Skeletal muscle satellite cell (primary cell): ENCODE results near the gene TBX3.

Experiments used
- H3K27me3 ChIP-seq: 2 replicates; pipeline ENCODE4 v1.7.0; 2013; ENCODE audit warnings: low read length; ENCODE audit not compliant: control insufficient read depth, insufficient read depth
- H3K36me3 ChIP-seq: 2 replicates; pipeline ENCODE4 v1.7.0; 2013; ENCODE audit warnings: mild to moderate bottlenecking, control low read depth, low read length; ENCODE audit not compliant: insufficient read depth
- H3K4me1 ChIP-seq: 2 replicates; pipeline ENCODE4 v1.7.0; 2013; ENCODE audit warnings: low read length; ENCODE audit not compliant: control insufficient read depth, insufficient read depth
- H3K4me2 ChIP-seq: 2 replicates; pipeline ENCODE4 v1.7.0; 2013; ENCODE audit warnings: mild to moderate bottlenecking, low read length
- H3K4me3 ChIP-seq: 2 replicates; pipeline ENCODE4 v1.7.0; 2013; ENCODE audit warnings: low read length
- H3K9ac ChIP-seq: 2 replicates; pipeline ENCODE4 v1.7.0; 2013; ENCODE audit warnings: mild to moderate bottlenecking, low read depth, low read length, moderate library complexity
- H3K9me3 ChIP-seq: replicated peaks from 2 replicates; pipeline ENCODE4 v1.7.0; 2013; ENCODE audit warnings: mild to moderate bottlenecking, control low read depth, low read length

Gene TBX3

DNA sequence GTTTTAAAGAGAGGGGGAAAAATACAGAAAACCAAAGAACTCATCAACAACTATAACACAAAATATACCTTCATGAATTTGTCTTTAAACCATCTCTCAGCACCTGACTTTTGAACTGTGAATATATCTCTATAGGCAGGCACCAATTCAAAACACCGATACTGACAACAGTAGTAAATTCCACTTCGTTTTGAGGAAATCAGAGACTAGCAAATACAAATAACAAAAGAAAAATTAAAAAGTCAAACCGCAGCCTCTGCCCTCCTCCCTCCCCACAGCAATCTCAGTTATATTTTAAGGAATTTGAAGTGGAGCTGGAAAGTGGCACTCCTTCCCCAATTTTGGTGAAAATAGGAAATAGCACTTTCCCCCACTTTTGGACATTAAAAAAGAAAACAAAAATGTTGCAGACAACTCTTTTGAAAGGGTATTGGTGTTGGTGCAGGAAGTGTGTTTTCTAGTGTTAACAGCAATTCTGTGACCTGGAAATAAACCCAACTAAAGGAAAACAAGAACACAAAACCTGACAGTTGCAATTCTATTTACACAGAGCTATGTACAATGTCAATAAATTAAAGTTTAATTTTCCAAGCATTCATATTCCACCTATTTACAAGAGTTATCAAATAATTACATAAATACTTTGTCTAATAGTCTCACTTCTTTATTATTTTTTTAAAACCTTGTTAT is 13.5 kb downstream of the TBX3 start:
- Histone ChIP-seq H3K4me1 (peaks cover 58% of the 10 kb centered on the region), H3K36me3 (peaks cover 49% of the 10 kb centered on the region), H3K4me3 (no peak overlapping the region), H3K27me3 (no peaks in the 10 kb centered on the region), H3K4me2 (no peak overlapping the region), H3K9me3 (no peaks in the 10 kb centered on the region), H3K9ac (no peak overlapping the region)

DNA sequence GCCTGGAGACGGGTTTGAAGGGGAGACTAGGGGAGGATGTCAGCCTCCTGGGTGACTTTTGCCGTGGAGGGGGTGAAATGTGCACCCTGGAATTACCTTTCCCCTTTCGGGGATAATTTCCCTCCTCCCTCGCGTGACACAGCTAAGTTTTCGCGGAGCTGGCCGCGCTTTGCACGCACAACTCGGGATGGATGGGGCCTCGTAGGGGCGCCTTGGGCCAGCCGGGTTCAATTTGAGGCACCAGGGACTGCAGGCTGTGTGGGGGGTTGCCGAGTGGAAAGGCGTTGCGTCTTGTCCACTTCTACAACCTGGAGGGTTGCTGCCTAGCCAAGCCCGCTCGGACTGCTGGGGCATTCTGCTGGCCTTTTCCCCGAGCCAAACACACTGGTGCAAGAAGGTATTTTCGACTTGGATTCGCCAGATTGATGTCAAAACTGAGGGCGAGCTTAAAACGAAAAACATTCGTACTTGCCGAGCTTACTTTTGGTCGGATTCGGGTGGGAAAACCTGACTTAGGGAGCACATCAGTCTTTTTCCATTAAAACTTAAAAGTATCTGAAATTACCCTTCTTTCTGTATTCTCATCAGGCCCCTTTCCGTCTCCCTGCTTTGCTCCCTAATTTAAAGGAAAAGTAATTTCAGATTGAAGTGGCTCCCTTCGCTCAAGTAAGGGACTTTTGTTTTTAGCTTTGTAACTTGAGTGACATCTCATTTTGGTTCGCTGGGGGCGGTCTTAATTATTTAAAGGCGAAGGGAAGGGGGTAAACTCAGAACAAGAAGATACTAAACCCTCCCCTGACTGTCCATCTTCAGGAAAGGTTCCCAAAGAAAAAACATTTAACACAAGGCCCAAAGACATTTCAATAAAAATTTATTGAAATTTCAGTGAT is 14.3 kb downstream of the TBX3 start:
- Histone ChIP-seq H3K4me3 (no peak overlapping the region), H3K27me3 (no peaks in the 10 kb centered on the region), H3K4me1 (peaks cover 61% of the 10 kb centered on the region), H3K9me3 (no peaks in the 10 kb centered on the region), H3K36me3 (peaks cover 41% of the 10 kb centered on the region), H3K9ac (no peak overlapping the region), H3K4me2 (peak overlapping the region; percentile 38)

DNA sequence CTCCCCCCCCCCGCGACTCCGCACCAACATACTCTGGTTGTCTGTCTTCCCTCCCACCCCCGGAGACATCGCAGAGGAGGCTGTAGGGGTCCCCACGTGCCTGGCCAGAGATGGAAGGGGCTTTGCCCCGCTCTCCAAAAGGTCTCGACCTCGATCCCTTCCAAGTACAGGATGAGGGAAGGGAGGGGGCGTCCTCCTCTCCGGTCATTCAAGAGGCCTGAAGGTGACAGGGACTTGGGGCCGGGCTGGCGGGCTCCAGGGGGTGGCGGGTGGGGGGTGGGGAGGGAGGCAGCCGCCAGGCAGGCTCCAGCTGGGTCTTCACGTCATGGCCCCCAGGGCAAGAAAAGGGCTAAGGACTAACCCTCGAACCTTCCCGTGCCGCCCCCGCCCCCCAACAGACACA is 15.1 kb downstream of the TBX3 start:
- H3K36me3 ChIP-seq = peaks cover 35% of the 10 kb centered on the region
- H3K4me2 ChIP-seq = peak overlapping the region; percentile 99
- H3K4me3 ChIP-seq = peak overlapping the region; percentile 71
- no peaks in the 10 kb centered on the region for H3K27me3 ChIP-seq
- no peak overlapping the region for H3K9ac ChIP-seq
- no peaks in the 10 kb centered on the region for H3K9me3 ChIP-seq
- peaks cover 55% of the 10 kb centered on the region for H3K4me1 ChIP-seq

DNA sequence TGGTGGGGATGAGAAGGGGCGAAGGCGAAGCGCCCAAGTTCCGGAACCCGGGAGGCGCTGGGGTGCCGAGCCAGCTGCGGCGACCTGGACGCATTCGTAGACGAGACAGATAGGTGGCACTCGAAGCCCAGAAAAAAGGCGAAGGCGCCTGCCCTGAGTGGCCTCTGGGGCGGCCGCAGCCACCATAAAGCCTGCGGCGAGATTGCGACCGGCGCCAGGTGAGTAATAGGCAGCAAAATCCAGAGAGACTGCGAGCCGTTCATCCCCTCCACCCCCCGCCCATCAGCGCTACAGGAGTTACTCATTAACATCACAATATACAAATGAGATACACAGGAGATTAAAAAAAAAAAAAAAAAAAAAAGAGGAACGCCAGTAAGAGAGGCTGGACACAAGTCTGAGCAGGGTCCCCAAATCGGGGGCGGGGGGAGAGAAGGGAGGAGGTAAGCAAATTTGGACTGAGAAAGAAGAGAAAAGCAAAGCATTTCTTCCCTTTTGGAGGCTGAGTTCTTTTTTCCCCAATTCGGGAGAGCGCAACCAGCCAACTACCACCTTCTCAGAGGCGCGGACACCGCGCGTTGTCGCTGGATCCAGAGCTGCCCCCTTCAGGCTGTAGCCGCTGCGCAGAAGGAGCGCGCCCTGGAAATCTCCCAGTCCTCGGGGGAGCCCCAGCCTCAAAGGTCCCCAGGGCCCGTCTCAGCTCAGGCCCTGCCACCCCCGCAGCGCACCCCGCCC is 15.7 kb downstream of the TBX3 start:
- Histone ChIP-seq H3K27me3 (no peaks in the 10 kb centered on the region), H3K4me3 (peak overlapping the region; percentile 71), H3K4me2 (peak overlapping the region; percentile 99), H3K9ac (peak overlapping the region; percentile 84), H3K9me3 (no peaks in the 10 kb centered on the region), H3K36me3 (peaks cover 29% of the 10 kb centered on the region), H3K4me1 (peaks cover 49% of the 10 kb centered on the region)

DNA sequence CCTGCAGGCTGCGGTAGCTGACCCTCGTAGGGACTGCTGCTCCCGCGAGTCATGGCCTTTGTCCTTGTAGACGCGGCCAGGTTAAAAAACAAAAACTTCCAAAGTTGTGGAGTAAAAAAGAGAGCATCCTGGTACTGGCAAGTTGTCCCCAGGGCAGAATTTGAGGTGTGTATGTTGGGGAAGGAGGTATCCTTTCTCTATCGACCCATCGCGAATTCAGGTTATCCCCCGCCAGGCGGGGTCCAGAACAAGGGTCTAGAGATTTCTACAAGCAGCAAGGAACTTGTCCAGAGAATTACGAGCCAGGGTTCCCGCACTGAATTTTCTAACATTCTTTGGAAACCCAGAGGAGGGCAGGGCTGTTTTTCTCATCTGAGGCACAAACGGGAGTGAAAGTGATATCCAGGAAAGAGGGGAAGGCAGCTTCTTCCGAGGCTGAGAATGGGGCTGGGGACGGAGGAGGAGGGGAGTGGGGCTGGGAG is 16.3 kb downstream of the TBX3 start:
- H3K27me3 ChIP-seq = no peaks in the 10 kb centered on the region

DNA sequence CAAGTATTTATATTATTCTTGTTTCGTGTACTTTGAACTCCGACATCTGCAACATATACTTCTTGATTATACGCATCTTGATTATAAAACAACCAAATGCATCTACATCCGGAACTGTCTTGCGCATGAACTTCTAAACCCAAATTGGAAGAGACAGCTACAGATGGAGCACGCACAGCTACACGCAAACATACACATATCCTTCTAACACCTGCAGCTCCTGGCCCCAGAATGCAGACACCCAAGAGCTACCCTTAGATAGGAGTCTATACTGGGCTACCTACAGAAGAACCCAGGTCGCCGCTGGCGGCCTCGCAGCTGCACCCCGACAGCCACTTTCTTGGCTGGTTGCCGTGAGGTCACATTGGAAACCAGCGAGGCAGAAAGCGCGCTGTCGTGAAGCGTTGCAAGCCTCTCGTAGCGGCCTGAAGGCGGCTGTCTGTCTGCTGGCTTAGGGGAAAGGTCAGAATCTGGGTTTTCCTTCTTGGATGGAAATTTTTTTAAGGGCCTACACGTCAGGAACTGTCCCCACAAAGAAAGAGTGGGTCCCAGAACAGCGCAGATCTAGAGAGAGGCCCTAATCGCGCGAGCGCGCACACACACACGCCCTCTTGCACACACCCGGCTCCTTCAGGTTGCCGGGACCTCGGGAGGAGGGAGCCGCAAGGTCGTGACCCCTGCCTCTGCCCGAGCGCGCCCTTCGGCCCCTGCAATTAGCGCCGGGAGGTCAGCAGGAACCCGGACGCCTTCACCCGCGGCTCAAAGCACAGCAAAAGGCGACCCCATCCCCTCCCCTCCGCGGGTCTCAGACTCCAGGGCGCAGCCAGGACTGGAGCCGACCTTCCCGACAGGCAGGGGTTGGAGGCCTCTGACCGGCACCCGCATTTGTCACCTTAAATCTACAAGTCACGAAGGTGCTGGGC is 17.0 kb downstream of the TBX3 start:
- H3K9ac ChIP-seq = peak overlapping the region; percentile 84
- H3K9me3 ChIP-seq = no peaks in the 10 kb centered on the region
- no peaks in the 10 kb centered on the region for H3K27me3 ChIP-seq

More for the DNA sequence above, 16.3 kb downstream of the TBX3 start:
- peak overlapping the region; percentile 84 for H3K9ac ChIP-seq
- peak overlapping the region; percentile 71 for H3K4me3 ChIP-seq
- no peaks in the 10 kb centered on the region for H3K9me3 ChIP-seq
- H3K4me2 ChIP-seq = peak overlapping the region; percentile 99
- peaks cover 48% of the 10 kb centered on the region for H3K4me1 ChIP-seq
- H3K36me3 ChIP-seq = peaks cover 23% of the 10 kb centered on the region

DNA sequence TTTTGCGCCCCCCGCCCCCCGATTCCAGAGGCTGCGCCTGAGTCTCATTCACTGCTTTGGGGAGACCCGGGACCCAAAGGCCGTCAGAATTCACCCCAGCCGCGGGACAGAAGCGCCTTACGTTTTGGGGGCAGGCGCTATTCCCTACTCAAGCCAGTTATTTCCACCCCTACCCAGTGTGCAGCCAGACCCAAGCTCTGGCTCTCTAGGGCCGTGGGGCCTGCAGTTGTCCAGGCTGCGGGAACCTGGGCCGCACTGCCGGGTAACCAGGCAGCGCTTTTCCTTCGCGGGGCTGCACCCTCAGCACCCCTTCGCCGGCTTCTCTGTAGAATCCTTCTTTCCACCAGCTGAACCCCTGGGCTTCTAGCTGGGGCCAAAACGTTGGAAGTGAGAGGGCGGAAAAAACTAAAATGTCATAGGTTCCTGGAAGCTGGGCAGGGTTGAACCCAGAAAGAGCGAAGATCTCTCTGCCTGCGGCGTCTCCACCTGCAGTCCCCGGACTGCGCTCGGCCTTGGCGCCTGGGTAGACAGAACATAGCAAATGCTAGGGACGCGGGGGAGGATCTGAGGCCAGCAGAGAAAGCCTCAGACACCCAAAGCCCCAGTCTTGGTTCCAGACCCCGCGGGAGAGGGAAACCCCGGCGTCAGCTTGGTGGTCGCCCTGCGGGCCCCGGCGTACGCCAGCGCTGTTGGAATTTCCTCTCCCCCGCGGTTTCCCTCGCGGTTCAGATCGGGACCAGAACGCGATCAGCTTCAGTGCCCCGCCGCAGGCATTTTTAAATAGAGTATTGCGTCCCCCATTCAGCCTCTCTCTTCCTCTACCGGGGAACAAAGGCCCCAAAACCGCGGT is 18.3 kb downstream of the TBX3 start:
- no peaks in the 10 kb centered on the region for H3K27me3 ChIP-seq
- peak overlapping the region; percentile 20 for H3K9ac ChIP-seq
- no peak overlapping the region for H3K4me3 ChIP-seq

More for the DNA sequence above, 17.0 kb downstream of the TBX3 start:
- H3K4me2 ChIP-seq = peak overlapping the region; percentile 99
- peaks cover 17% of the 10 kb centered on the region for H3K36me3 ChIP-seq
- H3K4me1 ChIP-seq = peaks cover 46% of the 10 kb centered on the region
- H3K4me3 ChIP-seq = no peak overlapping the region

DNA sequence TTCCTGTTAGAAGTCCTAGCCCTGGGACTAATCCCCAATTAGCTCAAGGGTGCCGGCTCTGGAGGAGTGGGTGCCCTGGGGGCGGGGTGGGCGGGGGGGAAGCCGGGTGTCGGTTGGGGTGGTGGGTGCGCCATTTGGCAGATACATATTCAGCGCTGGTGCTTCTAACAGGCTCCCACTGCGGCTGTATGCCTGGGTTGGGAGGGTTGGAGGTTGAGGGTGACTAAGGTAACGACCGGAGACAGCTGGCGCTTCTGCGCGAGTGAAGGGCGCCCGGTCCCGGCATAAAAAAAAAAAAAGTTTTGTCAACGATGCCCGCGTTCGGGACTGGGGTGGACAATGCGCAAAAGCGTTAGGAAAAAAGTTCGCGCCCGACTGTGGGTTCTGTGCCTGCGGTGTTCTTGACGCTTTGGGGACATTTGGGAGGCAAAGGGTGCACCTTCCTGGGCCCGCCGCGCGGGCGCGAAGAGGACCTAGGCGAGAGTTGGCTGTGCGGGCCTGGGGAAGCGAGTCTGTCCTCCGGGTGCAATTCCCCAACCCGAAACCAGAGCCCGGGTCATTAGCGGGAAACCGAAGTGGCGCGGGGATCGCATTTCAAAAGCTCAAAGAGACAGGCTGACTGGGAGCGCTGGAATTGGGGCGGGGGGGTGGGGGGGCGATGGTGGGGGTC is 19.2 kb downstream of the TBX3 start:
- Histone ChIP-seq H3K9ac (peak overlapping the region; percentile 60), H3K27me3 (no peaks in the 10 kb centered on the region), H3K4me2 (peak overlapping the region; percentile 79), H3K9me3 (no peaks in the 10 kb centered on the region), H3K4me3 (peak overlapping the region; percentile 63), H3K36me3 (no peaks in the 10 kb centered on the region), H3K4me1 (peaks cover 49% of the 10 kb centered on the region)

More for the DNA sequence above, 18.3 kb downstream of the TBX3 start:
- Histone ChIP-seq H3K9me3 (no peaks in the 10 kb centered on the region), H3K4me2 (peak overlapping the region; percentile 33), H3K36me3 (peaks cover 5% of the 10 kb centered on the region), H3K4me1 (peaks cover 50% of the 10 kb centered on the region)

DNA sequence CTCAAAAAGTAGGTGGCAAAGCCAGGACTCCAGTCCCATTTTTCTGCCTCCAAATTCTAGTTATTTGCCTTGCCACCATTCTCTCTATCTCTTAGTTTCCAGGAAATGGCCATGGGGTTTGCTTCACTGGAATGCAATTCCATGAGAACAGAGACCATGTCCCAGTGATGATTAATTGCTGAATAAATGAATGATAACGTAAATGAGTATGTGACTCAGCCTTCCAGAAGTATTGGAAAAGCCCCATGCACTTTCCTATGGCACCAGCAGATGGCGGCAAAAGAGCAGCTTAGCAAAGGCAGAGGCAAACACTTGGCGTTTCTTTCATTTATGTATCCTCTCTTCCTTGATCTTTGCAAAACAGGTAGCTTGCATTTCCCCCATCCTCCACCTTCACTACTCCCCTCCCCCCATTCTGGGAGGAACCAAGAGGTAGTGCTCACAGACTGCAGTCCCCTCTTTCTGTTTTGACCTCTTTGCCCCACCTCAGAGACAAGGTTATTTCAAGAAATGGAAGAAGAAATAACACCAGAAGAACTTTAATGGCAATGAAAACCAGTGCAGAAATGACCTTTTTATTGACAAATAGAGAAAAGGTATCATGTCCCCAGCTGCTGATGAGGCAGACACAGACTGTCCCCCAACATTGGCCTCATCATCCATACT is 21.3 kb downstream of the TBX3 start:
- Histone ChIP-seq H3K27me3 (no peaks in the 10 kb centered on the region), H3K4me3 (no peak overlapping the region), H3K9me3 (no peaks in the 10 kb centered on the region), H3K36me3 (no peaks in the 10 kb centered on the region), H3K4me2 (peak overlapping the region; percentile 53), H3K4me1 (peaks cover 51% of the 10 kb centered on the region), H3K9ac (peak overlapping the region; percentile 59)
